Activated naive CD4-positive, alpha-beta T cell (primary cell): Measurements from ENCODE around the gene ID2.
"Not testable (repeated sequence)": the region's sequence is repeated elsewhere in the genome, so short reads cannot be mapped to it uniquely, and the experiment has no call there.

ENCODE experiments used
- DNase-seq, 4 experiments: peaks; one replicate each; lab custom pipeline; 2025; lab: John Stamatoyannopoulos, UW

The ID2 gene

DNA sequence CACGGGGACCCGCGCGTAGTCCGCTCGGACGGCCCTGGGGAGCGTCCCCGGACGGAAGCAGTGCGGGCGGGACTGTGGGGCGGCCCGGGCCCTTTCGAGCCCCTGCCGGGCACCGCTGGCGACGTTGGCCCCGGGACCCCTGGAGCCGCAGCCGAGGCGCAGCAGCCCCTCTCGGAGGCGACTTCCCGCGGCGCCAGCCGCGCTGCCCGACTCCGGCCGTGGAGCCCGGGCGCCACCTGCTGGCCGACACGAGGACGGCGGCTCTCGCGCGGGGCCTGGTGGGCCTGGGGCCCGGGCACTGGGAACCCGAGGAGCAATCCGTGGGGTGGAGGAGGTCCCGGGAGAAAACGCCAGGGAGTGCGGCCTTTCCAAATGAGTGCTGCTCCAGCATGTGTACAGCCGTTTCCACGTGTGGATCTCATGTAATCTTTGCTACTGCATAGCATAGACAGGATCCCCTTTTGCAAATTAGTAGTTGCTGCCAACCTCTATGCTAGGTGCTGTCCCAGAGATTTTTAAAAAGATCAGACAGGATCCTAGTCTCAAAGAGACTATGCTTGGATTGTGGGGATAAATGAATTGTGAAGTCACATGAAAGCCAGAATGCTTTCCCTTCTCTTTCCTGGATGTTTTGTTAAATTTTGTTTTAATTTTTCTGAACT, 4.0 kb downstream of the ID2 start:
- DNase-seq = peak; percentile 52 to 83 (median 76)

DNA sequence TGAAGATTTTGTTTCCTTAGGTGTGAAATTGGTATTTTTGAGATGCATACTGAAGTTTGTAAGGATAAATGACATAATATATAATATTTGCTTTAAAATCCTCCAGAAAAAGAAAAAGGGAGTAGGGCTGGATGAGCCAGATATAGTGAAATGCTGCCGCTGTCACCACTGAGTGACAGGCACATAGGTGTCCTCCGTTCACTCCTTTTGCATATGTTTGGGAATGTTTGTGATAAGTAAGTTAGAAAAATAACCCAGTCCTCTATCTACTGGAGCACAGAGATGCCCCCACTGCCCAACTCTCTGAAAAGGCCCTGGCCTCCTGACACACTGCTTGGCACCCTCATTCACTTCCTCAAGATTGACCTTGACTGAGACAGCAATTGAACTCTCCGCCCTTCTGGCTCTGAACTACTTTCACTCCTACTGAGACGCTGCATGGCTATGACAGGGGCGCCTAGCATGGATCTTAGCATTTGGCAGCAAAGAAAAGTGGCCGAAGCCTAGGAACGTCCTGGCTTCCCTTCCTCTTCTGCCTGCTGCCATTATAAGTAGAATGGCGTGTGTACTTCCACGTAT, 10.1 kb downstream of the ID2 start:
- no peak for DNase-seq

DNA sequence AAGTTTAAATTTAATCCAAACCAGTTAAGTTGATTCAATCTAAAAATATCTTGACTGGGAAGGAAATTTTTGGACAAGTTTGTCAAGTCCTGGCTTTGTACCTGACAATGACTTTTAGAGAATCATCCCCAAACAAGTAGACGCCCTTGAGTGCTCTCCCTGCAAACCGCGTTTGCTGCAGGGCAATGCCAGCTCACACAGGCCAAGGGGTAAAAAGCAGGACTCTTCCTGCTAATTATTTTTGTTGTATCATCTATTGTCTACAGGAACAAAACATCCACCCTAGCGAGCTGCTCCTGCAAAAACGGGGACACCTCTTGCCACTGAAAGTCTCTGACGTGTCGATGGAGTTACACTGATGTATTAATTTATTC, 10.9 kb downstream of the ID2 start:
- no peak for DNase-seq

DNA sequence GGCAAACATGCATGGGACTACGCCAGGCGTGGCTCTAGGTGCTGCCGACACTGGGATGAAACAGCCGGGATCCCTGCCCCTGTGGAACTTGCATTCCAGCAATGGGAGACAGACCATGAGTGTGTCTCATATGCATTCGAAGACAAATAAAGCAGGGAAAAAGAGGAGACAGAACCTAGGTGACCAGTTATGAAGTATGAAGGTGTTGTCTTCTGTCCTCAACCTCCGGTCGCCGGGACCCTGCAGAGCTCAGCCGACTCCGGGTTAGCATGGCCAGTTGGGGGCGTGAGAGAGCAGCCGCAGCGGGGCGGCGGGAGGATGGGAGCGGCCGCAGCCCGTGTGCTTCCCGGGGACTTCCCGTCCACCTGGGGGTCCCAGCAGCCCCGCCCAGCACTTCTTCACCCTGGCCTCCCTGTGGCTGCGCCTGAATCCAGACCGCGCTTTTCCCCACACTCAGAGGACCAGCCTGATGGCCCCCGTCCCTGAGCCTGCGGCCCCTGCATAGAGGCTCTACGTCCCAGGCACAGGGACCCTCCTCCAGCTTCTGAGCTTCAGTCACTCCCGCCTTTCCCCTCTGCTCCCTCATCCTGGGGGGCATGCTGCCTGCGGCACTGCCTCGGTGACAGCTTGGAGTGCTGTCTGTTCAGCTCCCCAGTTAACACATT, 11.4 kb downstream of the ID2 start:
- peak in 1 of 4 experiments; percentile 8 for DNase-seq

DNA sequence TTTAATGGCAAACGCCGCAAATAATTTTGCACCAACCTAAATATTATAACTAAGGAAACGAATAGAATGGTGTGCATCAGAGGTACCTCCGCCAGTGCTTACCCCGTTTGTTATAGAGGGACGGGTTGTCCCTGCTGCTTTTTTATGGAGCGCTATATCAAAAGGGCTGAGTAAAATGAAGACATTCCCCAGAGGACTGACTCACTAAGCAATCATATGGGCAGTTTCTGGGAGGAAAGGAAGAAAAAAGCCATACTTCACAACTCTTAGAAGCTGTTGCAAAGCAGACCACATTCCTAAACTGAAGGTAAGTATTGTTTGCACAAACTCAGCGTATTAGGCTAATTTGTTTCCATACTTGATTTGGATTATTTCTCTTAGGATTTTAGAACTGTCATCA, 12.9 kb downstream of the ID2 start:
- no peak for DNase-seq

DNA sequence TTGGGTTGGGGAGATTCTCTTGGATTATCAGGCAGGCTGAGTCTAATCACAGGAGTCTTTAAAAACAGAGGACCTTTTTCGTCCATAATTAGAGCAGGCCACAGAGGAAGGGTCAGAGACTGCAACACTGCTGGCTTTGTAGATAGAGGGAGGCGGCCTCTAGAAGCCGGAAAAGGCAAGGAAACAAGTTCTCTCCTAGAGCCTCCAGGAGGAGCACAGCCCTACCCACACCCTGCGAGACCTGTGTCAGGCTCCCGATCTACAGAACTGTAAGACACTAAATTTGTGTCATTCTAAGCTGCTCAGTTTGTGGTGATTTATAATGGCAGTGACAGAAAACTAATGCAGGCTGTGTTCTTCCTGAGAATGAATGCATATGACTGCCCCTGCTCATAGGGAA, 15.3 kb downstream of the ID2 start:
- DNase-seq = no peak

DNA sequence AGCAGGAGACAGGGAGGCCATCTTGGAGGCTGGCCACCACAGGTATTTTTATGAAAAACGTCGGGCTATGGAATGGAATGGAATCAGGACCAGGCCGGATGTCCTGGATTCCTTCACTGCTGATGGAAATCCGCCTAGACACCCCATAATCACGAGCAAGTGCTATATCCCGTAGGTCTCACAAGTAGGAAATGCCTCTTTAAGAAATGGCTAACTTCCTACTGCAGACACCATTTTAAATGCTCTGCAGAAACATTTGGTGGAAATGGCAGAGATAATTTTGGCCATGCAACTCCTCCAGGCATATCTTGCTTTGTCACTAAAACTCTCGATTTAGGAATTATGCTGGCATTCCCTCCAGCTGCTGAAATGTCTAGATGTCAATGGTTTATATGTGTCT, 18.0 kb downstream of the ID2 start:
- DNase-seq = no peak

DNA sequence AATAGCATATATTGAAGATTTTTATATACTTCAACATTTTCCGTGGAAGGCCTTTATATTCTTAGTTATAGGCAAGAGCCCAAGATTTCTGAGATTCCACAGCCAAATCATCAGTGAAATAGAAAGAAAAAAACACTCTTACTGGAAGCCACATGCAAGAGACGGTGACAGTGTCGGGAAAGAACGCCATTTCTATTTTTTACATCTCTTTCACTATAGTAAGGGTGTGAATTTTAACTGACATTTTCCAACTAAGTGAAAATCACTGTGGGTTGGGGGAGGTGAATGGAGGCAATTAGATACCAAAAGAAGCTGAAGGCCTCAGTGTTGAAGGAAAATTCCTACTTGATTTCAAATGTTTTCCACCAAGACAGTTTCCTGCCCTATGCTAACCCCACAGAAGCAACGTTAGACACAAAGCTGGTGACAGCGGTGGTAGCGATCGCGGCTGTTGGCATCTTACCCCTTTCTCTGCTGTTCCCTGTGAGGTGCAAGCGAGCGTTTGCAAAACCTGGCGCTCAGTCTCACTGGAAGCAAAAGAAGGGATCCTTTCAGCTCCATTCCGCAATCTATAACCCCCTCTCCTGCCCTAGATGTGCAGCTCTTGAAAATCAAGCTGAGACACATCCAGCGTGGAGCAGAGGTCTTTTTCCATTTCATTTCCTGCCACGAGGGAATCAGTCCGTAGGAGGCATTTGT, 20.0 kb downstream of the ID2 start:
- DNase-seq = no peak

DNA sequence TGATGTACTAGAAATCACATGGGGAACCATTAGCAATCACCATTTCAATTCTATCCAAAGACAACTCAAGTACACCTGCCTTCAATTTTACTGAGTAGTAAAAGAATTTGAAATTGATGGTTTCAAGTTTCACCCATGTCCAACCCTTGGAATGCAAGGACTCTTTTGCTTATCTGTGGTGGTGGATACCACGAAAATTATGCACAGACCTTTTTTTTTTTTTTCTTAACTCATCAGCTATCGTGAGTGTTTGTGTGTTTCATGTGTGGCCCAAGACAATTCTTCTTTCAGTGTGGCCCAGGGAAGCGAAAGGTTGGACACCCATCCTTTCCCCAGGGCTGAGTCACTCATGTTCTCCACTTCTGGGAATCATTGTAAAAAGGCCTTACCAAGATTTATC, 23.1 kb downstream of the ID2 start:
- no peak for DNase-seq

DNA sequence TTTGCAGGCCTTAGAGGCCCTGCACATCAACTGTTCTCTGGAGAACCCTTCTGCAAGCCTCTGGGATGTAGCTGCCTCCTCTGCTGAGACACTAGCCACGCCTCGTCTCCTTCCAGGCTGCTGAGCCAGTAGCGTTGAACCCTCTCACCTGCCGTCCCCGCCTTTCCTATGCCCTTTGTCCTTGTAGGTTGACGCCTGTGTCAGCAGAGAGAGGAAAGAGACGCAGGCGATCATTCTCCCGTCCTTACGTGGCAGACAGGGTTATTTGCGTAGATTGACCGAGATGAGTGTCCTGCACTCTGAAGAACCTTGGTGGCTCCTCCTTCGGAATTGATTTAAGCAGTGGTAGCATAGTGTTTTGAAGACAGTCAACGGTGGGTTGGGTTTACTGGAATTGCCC, 27.8 kb downstream of the ID2 start:
- DNase-seq = no peak

DNA sequence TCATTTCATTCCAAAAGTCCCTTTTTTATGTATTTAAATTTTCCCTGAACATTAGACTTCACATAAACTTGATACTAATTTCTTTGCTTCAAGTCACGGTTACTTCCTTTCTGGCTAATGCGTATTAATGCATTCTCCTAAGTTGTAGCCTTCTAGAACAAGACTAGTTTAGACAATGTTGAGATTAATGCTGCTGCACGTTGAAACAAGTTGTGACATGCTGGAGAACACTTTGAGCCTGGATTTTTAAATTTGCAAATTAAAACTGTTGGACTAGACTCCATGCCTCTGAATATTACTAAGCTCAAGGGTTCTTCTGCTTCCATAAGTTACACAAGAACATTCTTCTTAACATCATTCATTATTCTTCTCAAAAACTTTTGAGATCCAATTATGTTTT, 29.1 kb downstream of the ID2 start:
- DNase-seq = no peak

DNA sequence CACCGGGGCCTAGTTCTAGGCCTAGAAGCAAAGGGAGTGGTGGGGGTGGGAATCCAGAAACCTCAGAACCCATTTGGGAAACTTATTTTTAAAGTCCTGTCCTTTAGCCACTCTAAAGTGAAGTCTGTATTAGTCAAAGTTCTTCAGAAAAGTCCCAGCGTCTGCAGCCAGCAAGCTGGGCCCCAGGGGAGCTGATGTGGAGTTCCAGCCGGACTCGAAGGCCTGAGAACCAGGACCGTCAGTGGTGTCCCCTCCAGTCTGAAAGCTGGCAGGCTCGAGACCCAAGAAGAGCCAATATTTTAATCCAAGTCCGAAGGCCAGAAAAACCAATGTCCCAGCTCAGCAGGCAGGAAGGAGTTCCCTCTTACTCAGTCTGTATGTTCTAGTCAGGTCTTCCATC, 32.4 kb downstream of the ID2 start:
- DNase-seq = no peak

DNA sequence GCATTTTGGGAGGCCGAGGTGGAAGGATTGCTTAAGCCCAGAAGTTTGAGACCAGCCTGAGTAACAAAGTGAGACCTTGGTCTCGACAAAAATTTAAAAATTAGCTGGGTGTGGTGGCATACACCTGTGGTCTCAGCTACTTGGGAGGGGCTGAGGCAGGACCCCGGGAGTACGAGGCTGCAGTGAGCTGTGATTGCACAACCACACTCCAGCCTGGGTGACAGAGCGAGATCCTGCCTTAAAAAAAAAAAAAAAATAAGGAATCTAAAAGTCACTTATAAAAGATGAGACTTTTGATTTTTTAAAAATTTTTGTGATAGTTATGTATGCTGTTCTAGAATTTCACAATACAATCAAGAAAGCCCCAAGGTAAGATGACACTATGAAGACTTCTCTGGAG, 33.1 kb downstream of the ID2 start:
- no peak for DNase-seq

DNA sequence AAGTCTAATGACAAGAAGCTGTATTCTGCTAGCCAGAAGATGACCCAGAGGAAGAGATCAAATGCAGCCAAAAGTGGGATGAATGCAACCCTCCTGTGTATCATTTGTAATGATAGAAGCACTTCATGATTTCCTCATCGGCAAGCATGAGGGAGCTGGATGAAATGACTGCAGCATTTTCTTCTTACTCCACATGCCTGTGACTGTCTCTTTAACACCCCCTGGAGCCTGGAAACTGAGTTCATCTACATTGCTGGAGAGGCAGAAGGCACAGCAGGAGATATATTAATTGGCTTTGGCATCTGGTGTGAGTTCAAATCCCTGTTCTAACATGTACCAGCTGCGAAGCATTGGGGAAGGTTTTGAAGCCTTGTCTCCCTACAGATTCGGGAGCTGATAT, 37.7 kb downstream of the ID2 start:
- no peak for DNase-seq

DNA sequence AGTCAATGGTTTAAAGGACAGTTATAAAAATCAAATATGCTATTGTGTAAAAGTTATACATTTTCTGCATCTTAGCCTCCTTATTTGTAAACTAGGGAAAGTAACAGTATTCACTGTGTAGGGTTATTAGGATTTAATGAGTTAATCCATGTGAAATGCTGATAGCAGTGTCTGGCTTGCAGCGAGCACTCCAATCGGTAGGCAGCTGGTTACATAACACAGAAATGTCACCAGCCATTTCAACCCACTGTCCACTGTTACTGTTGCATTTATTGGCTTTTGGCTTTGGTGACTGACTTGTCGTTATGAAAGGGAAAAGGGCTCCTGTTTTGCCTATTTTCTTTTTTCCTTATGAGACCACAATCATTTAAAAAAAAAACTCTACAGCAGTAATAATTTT, 38.9 kb downstream of the ID2 start:
- DNase-seq = no peak

DNA sequence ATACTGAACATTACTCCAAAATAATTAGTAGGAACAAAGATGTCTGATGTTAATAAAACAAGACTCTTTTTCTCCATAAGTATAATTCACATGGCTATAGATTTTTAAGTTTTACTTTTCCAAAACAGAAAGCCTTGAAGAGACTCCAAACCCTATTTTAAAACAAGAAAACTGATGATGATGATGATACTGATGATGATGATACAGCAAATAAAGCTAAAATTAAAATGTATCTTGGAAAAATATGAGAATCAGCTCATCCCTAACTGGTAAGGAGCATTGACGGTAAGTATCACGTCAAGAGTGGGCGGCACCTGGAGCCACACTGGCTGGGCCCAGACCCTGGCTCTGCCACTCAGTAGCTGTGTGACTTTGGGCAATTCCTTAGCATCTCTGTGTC, 39.6 kb downstream of the ID2 start:
- no peak for DNase-seq

DNA sequence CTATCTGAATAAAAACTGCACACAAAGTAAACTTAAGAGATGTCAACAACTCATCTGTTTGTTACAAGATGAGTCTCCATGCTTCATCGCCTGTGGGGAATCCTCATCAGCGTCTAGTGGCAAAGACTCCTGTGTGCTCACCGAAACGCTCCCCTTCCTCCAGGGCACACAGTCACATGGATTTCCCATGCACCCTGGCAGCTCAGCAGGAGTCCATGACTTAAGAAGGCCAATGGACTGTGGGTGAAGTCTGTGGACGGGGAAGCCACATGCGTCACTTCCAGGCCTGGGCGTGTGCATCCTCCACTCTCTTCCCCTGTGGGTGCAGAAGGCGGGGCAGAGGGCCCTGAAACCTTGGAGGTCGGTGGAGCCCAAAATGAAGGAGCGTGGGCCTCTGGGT, 41.1 kb downstream of the ID2 start:
- no peak for DNase-seq

DNA sequence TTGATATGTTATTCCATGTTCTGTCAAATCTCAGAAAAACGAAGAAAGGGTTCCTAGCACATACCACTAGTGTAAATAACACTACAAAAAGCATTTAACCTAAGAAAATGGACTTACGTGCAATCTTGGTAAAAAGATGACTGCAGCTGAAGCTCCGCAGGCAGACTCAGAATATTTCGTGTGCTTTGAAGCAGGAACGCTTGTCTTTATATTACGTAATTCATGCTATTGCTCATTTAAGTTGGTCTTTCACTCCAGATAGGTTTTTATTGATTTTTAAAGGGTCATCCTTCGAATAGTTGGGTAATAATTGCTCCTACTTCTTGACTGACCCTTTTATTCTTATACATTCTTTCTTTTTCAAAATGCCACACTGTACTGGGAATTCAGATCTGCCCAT, 44.0 kb downstream of the ID2 start:
- DNase-seq = no peak

DNA sequence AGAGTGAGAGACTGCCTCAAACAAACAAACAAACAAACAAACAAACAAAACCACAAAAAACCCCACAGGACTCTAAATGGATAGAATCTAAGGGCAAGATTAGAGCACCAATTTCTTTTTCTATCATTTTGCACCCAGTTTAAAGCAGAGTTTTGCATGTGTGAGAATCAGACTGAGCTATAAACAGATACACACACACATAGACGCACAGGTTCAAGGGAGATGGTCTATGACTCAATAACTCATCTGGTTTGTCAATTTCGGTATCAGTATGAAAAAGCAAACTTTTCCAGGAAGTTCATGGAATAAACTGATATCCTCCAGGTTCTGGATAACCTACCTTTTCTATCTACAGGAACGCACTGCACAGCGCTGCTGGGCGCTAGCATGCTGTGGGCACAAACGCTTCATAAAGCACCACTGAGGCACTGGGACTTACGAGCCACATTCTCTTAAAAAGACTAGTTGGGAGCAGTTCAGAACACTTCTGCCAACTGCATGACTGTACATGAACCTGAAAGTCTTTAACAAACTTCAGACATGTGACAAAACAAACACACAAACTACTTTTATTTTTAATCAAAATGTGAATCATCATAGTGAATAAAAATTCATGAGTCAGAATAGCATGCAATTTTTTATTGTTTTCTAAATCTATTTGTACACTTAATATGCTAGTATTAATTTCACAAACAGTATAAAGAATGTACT, 46.6 kb downstream of the ID2 start:
- no peak for DNase-seq

DNA sequence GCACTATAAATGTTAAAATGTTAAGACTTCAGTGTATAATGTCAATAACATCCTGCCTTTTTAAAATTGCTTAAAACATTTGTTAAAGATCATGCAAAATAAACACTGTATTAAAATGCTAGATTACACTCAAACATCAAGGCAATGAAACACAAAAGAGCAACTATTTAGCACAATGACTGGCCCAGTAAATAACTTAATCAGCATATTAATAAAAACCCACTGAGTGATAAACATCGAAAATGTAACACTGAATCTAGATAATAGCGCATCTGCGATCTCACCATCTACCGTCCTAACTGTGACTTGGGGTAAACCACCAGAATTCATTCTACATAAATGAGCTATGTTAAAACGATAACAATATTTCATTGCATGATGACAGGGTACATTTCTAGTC, 47.2 kb downstream of the ID2 start:
- DNase-seq = not testable (repeated sequence)

DNA sequence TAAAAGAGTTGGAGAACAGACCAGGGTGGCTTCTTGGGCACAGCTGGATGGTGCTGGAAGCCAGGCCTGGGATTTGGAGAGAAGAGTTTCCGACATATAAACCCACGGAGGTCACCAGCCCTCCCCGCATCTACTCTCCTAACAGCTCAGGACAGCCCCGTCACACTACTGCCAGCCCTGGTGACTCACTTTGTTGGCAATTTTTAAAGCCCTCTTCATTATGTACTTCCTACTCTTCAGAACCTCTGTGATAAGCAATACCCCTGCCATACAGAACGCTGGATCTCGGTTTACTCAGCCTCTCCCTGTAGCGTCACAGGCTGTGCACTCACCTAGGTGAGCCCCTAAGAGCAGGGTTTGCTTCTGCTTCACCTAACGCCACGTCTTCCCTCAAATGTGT, 48.1 kb downstream of the ID2 start:
- no peak for DNase-seq

DNA sequence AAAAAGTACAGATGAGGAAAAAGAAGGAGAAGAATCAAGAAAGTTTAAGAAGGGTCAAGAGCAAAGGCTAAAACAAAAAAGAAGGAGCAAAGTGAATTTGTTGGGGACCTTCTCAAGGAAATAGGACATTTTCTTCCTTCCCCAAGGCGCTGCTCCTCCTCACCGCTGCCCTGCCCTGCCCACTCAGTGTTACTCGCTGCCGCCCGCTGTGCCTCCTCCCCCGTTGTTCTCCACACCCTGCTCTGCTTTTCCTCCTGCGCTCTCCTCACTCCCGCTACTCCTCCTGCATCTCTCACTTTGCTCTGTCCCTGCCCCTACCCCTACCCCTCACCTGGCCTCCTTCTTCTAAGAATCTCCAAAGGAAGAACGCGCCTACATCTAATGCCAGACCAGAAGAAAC, 50.7 kb downstream of the ID2 start:
- DNase-seq = no peak
